Measurements from ENCODE around the gene RAB44. TPM values are rescaled to one million over a fixed set of nuclear protein-coding genes. Genes with fewer than 3 reads are reported as not detected.

Gene RAB44, protein sequence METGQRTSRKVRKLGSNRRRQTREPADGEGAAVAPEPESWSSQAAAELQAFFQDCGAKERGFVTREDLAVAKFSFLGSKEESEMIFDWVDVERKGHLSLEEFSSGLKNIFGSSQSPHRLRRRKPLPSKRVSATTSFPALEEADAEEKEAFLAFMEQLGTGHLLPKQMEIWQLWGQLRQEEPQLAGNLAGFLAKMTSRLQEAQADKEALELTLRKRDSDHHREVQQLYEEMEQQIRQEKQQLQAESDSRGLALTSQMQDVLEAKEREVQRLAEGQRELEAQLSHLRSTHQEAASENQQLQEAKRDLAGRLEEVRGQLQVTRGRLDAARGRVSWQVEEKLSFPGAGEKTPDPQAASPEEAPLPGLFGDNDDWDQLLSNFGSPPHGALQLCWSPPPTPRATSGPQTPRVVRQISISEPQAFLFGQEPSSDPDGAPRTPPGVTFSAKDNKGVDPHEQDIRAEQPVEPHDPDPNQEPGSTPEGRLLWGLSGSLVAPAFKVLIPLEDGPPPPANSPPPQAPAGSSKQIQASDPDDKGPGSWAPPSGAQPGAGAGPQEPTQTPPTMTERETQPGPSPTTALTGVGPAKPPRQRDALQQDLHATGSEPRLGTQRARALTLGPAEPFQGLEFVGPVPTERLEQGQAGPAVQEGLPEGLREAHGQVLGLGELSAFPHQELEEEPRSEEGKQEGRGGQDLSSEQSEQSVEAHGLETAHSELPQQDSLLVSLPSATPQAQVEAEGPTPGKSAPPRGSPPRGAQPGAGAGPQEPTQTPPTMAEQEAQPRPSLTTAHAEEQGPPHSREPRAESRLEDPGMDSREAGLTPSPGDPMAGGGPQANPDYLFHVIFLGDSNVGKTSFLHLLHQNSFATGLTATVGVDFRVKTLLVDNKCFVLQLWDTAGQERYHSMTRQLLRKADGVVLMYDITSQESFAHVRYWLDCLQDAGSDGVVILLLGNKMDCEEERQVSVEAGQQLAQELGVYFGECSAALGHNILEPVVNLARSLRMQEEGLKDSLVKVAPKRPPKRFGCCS
- 0.21 TPM for total RNA-seq

DNA sequence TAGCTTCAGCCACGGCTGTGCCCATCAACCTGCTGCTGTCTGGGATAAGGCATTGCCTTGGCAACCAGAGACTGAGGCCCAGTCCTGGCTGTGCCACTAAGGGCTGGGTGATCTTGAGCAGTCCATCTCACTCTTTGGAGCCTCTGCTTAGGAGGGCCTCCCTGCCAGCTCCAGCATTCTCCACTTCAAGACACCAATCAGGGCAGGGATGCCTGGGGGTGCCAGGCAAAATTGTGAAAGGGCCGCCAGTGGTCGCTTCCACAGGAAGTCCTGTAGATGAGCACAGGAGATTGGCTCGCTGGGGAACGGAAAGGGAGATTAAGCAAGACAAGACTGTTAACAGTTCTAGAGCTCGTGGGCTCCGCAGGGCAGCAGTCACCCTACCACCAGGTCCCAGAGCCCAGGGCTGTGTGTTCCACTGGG lies at the start of gene RAB44:
Gene RAB44 (plus strand): TSS at position 346 of the 423 bp plus-strand sequence. CDS start 6,410 bp downstream, outside the sequence.
- Histone ChIP-seq H3K27me3 (no peaks in the 10 kb centered on the region), H3K27ac (no peak within 1 kb of the TSS), H3K4me3 (no peak within 1 kb of the TSS), H3K36me3 (no peaks in the 10 kb centered on the region), H3K4me1 (peaks cover under 1 to 2% of the 10 kb centered on the region in 2 donors), H3K9me3 (no peaks in the 10 kb centered on the region)
- intact Hi-C loops (cut with DNase I) = no loop called here
- TF ChIP-seq, protein P1, sequence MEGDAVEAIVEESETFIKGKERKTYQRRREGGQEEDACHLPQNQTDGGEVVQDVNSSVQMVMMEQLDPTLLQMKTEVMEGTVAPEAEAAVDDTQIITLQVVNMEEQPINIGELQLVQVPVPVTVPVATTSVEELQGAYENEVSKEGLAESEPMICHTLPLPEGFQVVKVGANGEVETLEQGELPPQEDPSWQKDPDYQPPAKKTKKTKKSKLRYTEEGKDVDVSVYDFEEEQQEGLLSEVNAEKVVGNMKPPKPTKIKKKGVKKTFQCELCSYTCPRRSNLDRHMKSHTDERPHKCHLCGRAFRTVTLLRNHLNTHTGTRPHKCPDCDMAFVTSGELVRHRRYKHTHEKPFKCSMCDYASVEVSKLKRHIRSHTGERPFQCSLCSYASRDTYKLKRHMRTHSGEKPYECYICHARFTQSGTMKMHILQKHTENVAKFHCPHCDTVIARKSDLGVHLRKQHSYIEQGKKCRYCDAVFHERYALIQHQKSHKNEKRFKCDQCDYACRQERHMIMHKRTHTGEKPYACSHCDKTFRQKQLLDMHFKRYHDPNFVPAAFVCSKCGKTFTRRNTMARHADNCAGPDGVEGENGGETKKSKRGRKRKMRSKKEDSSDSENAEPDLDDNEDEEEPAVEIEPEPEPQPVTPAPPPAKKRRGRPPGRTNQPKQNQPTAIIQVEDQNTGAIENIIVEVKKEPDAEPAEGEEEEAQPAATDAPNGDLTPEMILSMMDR (IDR thresholded peaks at IDR 0.05) = no peak
- peak in 1 of 2 donors; percentile 59 for DNase-seq (ENCODE audit: low spot score in 2 of 2)

DNA sequence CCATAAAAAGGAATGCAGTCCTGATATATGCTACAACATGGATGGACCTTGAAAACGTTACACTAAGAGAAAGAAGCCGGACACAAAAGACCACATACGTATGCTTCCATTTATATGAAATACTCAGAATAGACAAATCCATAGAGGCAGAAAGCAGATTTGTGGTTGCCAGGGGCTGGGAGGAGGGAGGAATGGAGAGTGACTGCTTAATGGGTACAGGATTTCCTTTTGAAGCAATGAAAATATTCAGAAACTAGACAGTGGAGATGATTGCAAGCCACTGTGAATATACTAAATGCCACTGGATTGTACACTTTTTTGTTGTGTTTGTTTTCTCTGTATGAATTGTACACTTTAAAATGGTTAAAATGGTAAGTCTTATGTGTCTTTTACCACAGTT lies 48.5 kb upstream of the RAB44 start:
- H3K4me3 ChIP-seq = no peak overlapping the region
- no peaks in the 10 kb centered on the region for H3K36me3 ChIP-seq
- TF ChIP-seq, protein P1 (IDR thresholded peaks at IDR 0.05) = no peak
- intact Hi-C loops (cut with DNase I) = no loop called here
- H3K27ac ChIP-seq = no peak overlapping the region
- peaks cover 0 to 2% of the 10 kb centered on the region in 2 donors for H3K4me1 ChIP-seq
- no peaks in the 10 kb centered on the region for H3K27me3 ChIP-seq
- no peaks in the 10 kb centered on the region for H3K9me3 ChIP-seq
- DNase-seq (ENCODE audit: low spot score in 2 of 2) = no peak

DNA sequence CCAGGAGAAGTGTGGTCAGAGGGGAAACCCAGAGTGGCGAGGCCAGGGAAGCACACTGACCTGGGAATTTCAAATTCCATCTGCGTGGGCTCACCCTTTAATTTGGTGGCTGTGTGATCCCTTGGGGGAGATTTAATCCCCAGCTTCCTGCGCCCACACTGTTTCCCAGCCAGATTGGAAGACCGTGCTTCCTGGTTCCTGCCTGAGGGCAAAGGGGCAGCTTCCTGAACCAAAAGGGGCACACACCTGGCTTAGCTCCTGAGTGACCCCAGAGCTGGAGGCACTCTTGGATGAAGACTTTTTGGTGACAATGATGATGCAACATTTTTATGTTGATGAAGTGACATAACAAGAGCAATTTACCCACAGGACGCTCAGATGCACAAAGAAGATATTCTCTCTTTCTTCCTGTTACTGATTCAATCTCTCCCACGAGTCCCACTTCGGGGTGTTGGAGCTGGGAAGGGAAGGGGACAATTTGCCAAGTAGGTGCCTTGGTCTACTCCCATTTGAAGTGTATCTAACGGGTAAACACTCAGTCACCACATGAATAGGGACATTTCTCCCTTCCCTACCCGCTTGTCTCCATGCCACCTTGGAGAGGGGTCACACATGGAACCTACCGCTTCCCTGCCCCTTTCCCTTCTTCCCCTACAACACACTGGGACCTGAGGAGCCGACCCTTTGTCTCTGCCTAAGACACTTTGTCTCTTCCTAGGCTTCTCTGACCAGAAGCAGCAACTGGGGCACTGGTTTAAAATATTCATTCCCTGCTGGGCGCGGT lies 47.7 kb upstream of the RAB44 start:
- H3K4me3 ChIP-seq = no peak overlapping the region
- no peaks in the 10 kb centered on the region for H3K36me3 ChIP-seq
- intact Hi-C loops (cut with DNase I) = no loop called here
- DNase-seq (ENCODE audit: low spot score in 2 of 2) = no peak
- no peaks in the 10 kb centered on the region for H3K9me3 ChIP-seq
- no peak overlapping the region for H3K27ac ChIP-seq
- TF ChIP-seq, protein P1 (IDR thresholded peaks at IDR 0.05) = no peak
- no peaks in the 10 kb centered on the region for H3K4me1 ChIP-seq
- H3K27me3 ChIP-seq = no peaks in the 10 kb centered on the region

DNA sequence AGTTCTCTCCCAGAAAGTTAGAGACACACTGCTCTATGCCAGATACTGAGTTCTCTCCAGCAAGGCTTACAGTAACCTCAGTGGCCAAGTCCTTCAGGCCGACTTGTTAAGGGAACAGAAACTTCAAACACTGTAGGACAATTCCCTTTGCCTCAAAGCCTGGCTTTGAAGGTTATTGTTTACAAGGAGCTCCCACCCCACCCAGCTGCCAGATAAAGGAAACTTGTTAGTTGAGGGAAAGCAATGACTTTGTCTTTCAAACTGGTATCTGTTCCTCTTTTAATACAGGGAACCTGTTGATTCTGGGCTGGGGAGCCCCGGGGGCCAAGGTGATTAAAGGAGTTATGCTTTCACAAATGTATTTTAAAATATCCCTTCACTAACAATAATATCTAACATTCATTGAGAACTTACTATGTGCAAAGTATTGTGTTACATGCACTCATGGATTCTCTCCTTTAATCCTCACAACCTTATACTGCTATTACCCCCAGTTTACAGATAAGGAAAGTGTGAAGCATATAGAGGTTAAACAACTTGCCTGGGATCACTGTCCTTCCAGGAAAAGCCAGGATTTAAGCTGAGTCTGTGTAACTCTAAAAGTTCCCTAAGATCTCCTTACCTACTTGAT lies 46.7 kb upstream of the RAB44 start:
- no peak for DNase-seq (ENCODE audit: low spot score in 2 of 2)
- H3K27ac ChIP-seq = no peak overlapping the region
- no peaks in the 10 kb centered on the region for H3K4me1 ChIP-seq
- intact Hi-C loops (cut with DNase I) = no loop called here
- no peaks in the 10 kb centered on the region for H3K36me3 ChIP-seq
- no peak overlapping the region for H3K4me3 ChIP-seq
- H3K27me3 ChIP-seq = no peaks in the 10 kb centered on the region
- TF ChIP-seq, protein P1 (IDR thresholded peaks at IDR 0.05) = no peak
- H3K9me3 ChIP-seq = no peaks in the 10 kb centered on the region
